ENCODE data around the gene NCR3LG1.

The NCR3LG1 gene

GRCh38 chr11:17351510-17352176 lies at the start of gene NCR3LG1:
NCR3LG1 (plus strand) TSS chr11:17351800; CDS start chr11:17351970, 170 bp downstream.
- TF ChIP-seq CTCF (IDR thresholded peaks at IDR 0.05; ENCODE audit: borderline replicate concordance, insufficient read depth, low read depth, low read length): no peak
- H3K4me3 ChIP-seq (ENCODE audit: low read depth, low read length): peak within 1 kb of the TSS; percentile 40

GRCh38 chr11:17313349-17314231 lies 38.0 kb upstream of the NCR3LG1 start:
- TF ChIP-seq CTCF (IDR thresholded peaks at IDR 0.05; ENCODE audit: borderline replicate concordance, insufficient read depth, low read depth, low read length): no peak
- H3K4me3 ChIP-seq (ENCODE audit: low read depth, low read length): no peak overlapping the region

- no peak for TF ChIP-seq CTCF (IDR thresholded peaks at IDR 0.05; ENCODE audit: borderline replicate concordance, insufficient read depth, low read depth, low read length)
- H3K4me3 ChIP-seq (ENCODE audit: low read depth, low read length): no peak overlapping the region
Observed at GRCh38 chr11:17314232-17314547, 37.4 kb upstream of the NCR3LG1 start.

- TF ChIP-seq CTCF (IDR thresholded peaks at IDR 0.05; ENCODE audit: borderline replicate concordance, insufficient read depth, low read depth, low read length): no peak
- H3K4me3 ChIP-seq (ENCODE audit: low read depth, low read length): no peak overlapping the region
Observed at GRCh38 chr11:17314904-17315426, 36.6 kb upstream of the NCR3LG1 start.

GRCh38 chr11:17328871-17329494 lies 22.6 kb upstream of the NCR3LG1 start:
- TF ChIP-seq CTCF (IDR thresholded peaks at IDR 0.05; ENCODE audit: borderline replicate concordance, insufficient read depth, low read depth, low read length): peak; percentile 19; the same call in 1 of the 2 replicates
- H3K4me3 ChIP-seq (ENCODE audit: low read depth, low read length): no peak overlapping the region

GRCh38 chr11:17331669-17332068 lies 19.9 kb upstream of the NCR3LG1 start:
- no peak for TF ChIP-seq CTCF (IDR thresholded peaks at IDR 0.05; ENCODE audit: borderline replicate concordance, insufficient read depth, low read depth, low read length)
- no peak overlapping the region for H3K4me3 ChIP-seq (ENCODE audit: low read depth, low read length)
